ENCODE measurements around the gene TRAPPC5.
"Not testable (repeated sequence)": the region's sequence is repeated elsewhere in the genome, so short reads cannot be mapped to it uniquely, and the experiment has no call there.

The TRAPPC5 gene

DNA sequence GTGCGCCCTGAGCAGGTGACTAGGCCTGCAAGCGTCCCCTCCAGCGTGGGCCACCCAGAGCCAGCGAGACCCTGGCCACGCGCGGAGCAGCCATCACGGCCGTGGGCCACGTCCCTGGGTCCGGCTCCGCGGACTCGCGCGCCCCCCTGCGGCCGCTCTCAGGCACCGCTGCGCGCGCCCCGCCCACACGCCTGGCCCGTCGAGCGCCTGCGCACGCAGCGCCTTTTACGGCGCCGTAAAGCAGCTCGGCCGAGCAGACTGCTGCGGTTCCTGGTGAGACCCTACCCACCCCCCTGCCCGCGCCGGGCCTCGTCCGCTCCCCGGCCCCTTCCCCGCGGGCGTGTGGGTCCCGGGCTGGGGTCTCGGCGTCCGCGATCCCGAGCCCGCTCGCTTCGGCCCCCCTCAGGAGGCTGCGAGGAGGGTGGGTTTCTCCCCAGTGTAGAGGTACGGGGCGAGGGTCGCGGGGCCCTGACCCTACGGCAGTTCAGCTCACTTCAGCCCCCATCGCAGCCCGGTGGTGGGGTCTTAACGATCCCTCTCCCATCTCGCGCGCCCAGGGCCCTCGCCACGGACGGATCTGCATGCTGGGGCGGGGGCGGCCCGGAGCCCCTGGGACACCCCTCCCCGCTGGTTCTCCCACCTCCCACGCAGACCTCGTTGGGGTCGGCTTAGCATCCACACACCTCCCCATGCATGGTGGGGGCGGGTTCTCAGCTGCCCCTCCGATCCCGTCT lies at the start of gene TRAPPC5:
Gene TRAPPC5 (plus strand): TSS at position 228 of the 734 bp plus-strand sequence. CDS start 1,421 bp downstream, outside the sequence.
- DNase-seq (ENCODE audit: low read depth in 2 of 2), result peak; percentile 67 to 75

DNA sequence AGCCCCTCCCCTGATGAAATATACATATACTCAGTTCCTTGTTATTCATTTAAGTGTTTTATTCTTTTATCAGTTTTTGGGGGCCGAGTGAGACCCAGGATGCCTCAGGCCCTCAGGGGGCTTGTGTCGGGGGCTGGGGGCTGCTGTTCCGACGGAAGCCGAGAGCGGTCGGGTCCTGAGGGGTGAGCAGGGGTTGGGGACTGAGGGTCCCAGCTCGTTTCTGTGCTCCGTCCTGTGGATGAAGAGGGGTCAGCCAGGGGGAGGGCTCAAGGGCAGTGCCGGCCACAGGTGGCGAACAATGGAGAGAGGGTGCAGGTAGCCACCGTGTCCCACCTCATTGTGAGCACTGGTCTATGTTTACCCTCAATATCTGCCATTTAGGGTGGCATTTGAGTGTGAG lies 49.1 kb upstream of the TRAPPC5 start:
- DNase-seq (ENCODE audit: low read depth in 2 of 2), result no peak

DNA sequence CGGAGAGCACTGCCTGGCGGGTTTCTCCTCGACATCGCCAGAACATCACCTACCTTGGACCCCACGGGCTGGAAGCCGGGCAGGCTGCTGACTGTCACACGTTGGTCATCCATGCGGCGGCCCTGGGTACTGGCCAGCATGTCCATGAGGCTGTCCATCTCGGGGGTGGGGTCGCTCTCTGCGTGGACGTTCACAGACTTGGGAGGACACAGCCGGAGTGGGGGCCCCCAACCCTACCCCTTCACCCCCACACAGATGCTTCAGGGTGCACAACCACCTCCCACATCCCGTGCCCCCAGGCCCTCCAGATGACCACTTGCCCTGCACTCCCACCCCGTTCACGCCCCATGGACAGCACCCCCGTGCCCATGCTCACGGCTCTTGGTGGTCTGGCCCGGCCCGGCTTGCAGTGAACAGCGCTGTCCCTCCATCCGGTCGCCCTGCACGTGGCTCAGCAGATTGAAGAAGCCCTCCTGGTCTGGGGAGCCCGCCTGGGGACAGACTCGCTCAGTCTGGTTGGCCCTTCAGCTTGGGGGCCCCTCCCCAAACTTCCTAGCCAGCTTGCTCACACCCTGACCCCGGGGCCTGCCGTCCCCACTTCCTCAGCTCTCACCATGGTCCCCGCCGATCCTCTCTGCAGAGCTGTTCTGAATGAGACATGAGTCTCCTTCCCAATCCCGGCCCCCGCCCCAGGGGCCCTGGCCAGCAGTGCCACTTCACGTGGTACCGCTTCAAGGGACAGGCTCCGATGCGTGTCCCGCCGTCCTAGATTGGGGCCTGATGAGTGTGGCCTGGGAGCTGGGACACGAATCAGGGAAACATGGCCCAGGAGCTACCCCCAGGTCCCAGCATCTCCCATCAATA lies 48.1 kb upstream of the TRAPPC5 start:
- no peak for DNase-seq (ENCODE audit: low read depth in 2 of 2)

DNA sequence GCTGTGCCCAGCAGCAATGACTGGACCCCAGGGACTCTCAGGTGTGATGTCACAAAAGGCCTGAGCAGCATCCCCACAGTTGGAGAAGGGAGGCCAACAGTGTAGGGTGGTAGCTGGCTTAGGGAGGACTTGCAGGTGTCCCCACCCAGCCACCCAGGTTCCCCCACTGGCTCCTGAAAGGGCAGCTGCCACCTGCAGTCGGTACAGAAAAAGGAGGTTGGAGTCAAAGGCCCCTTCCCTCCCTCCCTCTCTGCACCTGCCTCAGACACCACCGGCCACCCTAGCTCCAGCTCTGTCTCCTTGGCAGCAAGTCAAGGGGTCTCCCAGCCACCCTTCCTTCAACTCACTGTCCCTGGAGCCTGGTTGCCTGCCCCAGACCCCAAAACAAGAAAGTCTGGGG lies 46.9 kb upstream of the TRAPPC5 start, which contains the start of gene PCP2:
Gene PCP2 (minus strand): TSS at position 22 of the 400 bp plus-strand sequence. CDS start 262 bp downstream, outside the sequence.
- no peak for DNase-seq (ENCODE audit: low read depth in 2 of 2)

DNA sequence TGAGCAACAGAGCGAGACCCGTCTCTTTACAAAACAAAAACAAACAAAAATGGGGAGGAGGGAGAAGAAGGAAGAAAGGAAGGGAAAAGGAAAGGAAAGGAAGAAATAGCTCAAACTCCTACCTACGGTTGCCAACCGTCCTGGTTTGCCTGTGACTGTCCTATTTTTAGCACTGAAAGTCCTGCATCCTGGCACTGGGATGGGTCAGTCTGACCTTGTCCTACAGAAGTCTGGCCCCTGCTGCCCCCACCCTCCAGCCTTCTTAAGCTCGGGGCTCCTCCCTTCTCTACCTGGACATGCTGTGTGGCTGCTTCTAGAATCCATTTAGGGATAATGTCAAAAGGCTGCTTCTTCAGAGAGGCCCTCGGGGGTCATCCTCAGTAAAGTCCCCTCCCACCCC lies 45.0 kb upstream of the TRAPPC5 start:
- no peak for DNase-seq (ENCODE audit: low read depth in 2 of 2)

DNA sequence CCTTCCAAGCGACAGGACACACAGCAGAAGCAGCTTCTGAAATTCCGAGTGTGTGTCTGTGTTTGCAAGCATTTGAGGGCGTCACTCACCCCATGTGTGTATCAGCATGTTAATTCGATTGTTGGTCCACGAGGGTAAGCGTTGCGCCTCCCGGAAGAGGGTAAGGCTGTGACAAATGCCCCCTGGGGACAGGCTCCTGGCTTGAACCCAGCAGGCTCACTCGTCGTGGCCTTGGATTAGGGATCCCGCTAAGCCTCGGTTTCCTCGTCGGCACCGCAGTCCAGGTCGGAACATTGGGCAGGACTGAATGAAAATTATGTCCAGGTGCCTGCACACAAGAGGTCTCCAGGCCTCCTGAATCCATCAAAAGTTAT lies 44.3 kb upstream of the TRAPPC5 start:
- DNase-seq (ENCODE audit: low read depth in 2 of 2), result no peak

DNA sequence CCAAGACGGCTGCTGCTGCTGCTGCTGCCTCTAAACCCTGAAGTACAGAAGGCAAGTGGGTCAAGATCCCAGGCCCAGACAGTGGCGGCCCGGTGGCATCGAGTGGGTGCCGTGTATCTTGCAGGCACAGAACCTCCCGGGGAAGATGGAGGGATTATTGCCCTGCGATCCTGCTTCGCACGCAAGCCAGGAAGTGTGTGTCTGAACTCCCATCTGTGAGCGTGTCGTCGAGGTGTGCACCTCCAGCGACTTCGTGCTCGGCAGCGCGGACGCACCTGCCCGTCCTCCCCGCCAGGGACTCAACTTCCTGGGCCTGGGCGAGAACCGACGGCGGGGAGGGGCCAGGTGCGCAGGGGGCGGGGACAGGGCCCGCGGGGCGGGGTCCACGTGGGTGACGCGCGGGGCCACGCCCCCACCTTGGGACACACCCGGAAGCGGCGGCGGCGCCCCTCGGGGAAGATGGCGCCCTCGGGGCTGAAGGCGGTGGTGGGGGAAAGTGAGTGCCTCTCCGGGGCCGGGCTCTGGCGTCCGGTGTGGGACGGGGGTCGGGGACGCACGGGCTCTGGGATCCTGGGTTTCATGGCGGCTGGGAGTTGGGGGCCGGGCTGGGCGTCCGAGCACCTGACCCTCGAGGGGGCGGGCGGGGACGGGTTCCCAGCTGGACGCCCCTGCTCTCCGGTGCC lies 43.8 kb upstream of the TRAPPC5 start, which contains the start of gene STXBP2:
Gene STXBP2 (plus strand): TSS at position 420 of the 683 bp plus-strand sequence. CDS start 40 bp downstream, at position 460.
- DNase-seq (ENCODE audit: low read depth in 2 of 2), result peak; percentile 83 to 84

DNA sequence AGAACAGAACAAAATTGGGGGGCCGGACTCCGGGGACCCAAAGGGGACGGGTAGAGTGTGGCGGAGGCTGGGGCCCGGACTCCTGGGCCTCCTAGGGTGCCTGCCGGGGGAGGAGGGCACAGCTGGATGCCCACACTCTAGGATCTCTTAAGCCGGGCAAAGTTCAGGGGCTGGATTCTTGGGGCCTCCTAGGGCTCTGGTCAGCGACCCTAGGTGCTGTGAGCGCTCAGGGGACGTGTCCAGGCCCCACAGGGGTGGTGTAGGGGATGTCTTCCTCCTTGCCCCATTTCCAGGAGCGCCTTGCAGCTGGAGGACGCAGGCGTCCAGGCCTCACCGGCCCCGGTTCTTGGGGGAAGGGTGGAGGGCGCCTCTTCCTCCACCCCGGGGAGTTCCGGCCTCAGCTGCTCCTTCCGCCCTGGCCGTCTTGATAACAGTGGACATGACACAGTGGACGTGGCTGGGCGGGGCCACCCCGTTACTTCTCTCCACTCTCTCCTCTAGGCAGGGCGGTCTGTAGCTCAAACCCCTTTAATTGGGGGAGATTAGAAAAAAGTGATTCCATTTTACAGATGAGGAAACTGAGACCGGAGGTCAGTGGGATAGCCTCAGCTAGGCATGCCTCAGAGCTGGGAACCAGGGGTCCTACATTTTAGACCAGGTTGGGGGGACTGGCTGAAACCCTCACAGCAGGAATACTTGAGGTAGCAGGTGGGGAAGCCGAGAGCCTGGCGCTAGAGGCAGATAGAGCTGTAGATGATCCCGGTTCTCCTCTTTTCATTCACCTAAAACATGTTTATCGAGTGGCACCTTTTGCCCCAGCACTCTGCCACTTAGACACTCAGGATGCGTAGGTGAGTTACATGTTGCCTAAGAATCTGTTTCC lies 43.0 kb upstream of the TRAPPC5 start:
- DNase-seq (ENCODE audit: low read depth in 2 of 2), result no peak

DNA sequence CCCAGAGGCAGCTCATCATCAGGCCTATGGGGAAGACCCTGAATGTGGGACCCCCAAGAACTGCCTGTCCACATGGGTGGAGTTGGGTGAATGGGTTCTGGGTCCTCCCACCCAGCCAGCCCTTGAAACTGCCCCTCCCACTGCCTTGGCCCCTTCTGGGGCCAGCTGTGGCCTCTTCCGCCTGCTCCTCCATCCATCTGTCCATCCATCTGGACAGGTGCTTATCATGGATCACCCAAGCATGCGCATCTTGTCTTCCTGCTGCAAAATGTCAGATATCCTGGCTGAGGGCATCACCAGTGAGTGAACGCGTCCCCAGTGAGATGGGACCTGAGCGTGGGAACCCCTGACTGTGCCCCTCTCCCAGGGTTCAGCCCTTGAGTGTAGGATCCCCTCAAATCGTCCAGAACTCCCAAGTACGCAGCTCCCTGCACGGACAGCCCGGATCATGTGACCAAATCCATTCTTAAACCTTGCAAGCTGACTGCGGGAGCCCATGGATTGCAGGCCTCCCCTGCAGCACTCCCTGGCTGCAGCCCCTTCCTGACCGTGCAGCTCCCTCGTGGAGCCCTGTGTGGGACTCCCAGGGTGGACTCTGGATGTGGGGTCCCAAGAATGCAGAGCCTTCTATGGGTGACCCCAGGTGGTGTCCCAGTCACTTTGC lies 41.7 kb upstream of the TRAPPC5 start:
- no peak for DNase-seq (ENCODE audit: low read depth in 2 of 2)

DNA sequence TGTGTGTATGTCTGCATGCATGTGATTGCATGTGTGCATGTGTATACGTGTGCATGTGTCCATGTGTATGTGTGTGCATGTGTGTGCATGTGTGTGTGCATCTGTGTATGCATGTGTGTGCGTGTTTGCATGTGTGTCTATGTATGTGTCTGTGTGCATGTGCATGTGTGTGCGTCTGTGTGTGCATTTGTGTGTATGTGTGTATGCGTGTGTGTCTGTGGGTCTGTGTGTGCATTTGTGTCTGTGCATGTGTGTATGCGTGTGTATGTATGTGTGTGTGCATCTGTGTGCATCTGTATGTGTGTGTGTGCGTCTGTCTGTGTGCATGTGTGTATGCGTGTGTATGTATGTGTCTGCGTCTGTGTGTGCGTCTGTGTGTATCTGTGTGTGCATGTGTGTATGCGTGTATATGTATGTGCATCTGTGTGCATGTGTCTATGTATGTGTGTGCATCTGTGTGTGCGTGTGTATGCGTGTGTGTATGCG lies 40.7 kb upstream of the TRAPPC5 start:
- no peak for DNase-seq (ENCODE audit: low read depth in 2 of 2)

DNA sequence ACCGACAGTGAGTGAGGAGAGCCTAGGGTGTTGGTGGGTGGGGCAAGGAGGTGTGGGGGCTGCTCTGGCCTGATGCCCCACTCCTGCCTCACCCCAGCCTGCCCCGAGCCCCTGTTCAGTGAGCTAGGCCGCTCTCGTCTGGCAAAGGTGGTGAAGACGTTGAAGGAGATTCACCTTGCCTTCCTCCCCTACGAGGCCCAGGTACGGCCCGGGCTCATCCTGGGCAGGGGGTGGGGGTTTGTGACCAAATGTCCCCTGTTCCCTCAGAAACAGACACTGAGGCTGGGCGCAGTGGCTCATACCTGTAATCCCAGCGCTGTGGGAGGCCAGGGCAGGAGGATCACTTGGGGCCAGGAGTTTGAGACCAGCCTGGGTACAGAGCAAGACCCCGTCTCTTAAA lies 39.8 kb upstream of the TRAPPC5 start:
- DNase-seq (ENCODE audit: low read depth in 2 of 2), result no peak

DNA sequence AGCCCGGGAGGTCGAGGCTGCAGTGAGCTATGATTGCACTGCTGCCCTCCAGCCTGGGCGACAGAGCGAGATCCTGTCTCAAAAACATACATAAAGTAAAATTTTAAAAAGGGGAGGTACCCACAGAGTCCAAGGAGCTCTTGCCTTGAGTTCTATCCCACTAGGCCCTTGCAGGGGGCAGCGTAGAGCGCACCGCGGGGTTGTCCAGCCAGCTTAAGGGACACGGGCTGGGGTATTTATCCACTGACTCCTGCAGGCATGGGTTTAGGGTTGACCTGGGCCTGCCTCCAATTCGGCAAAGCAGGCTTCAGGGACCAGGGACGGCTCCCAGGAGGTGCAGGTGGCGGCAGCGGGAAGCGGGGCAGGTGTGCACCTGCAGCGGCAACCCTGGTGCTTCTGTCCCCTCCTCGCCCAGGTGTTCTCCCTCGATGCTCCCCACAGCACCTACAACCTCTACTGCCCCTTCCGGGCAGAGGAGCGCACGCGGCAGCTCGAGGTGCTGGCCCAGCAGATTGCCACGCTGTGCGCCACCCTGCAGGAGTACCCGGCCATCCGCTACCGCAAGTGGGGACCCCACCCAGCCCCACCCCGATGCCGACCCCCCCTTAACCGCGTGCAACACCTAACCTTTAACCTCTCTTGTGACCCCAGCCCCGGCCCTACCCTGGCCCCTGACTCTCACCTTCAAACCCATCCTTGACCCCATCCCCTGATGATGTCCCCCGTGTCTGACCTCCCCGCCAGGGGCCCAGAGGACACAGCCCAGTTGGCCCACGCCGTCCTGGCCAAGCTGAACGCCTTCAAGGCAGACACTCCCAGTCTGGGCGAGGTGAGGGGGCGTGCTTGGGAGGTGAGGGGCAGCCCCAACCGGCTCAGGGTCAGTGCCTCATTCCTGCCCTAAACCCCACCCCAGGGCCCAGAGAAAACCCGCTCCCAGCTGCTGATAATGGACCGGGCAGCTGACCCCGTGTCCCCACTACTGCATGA lies 39.0 kb upstream of the TRAPPC5 start:
- no peak for DNase-seq (ENCODE audit: low read depth in 2 of 2)

DNA sequence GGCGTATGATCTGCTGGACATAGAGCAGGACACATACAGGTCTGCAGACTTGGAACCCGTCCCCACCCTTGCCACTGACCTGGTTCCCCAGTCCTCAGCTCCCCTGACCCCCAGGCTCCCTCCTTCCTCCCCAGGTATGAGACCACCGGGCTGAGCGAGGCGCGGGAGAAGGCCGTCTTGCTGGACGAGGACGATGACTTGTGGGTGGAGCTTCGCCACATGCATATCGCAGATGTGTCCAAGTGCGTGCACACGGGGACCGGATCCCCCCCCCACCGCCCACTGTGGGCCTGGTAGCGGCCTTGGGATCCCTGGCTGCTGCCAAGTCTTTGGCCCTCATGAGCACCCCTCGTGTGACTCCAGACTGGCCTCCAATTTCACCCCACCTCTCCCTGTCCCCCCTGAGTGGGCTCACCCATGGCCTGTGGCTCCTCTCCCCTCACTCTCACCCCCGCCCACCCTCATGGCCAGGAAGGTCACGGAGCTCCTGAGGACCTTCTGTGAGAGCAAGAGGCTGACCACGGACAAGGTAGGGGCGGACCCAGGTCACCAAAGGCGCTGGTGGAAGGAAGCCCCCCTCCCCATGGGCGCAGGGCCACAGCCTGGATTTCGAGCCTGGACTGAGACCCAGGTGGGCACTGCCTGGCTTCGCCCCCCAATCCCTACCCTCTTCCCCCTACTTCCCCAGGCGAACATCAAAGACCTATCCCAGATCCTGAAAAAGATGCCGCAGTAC lies 38.2 kb upstream of the TRAPPC5 start:
- no peak for DNase-seq (ENCODE audit: low read depth in 2 of 2)

DNA sequence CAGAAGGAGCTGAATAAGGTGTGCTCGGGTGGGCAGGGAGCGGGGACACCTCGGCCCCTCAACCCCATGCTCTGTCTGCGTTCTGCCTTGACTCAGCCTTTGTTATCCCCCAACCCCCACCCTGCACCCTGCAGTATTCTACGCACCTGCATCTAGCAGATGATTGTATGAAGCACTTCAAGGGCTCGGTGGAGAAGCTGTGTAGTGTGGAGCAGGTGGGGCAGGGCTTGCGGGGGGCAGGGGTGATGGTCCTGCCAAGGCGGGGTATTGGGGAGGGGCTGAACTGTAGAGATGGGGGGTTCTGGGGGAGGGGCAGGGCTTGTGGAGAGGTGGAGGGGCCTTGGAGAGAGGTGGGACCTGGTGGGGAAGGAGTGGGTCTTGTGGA lies 37.6 kb upstream of the TRAPPC5 start:
- no peak for DNase-seq (ENCODE audit: low read depth in 2 of 2)

DNA sequence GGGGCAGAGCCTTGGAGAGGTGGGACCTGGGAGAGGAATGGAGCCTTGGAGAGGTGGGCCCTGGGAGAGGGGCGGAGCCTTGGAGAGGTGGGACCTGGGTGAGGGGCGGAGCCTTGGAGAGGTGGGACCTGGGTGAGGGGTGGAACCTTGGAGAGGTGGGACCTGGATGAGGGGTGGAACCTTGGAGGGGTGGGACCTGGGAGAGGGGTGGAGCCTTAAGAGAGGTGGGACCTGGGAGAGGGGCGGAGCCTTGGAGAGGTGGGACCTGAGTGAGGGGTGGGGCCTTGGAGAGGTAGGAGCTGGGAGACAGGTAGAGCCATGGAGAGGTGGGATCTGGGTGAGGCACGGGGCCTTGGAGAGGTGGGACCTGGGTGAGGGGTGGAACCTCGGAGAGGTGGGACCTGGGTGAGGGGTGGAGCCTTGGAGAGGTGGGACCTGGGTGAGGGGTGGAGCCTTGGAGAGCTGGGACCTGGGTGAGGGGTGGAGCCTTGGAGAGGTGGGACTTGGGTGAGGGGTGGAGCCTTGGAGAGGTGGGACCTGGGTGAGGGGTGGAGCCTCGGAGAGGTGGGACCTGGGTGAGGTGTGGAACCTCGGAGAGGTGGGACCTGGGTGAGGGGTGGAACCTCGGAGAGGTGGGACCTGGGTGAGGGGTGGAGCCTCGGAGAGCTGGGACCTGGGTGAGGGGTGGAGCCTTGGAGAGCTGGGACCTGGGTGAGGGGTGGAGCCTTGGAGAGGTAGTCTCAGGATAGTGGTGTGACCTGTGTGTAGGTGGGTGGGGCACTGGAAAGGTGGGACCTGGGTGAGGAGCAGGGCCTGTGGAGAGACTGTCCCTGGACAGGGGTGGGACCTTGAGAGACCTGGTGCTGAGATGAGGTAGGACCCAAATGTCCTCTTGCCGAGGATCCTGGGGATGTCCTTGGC lies 36.7 kb upstream of the TRAPPC5 start:
- not testable (repeated sequence) for DNase-seq (ENCODE audit: low read depth in 2 of 2)

DNA sequence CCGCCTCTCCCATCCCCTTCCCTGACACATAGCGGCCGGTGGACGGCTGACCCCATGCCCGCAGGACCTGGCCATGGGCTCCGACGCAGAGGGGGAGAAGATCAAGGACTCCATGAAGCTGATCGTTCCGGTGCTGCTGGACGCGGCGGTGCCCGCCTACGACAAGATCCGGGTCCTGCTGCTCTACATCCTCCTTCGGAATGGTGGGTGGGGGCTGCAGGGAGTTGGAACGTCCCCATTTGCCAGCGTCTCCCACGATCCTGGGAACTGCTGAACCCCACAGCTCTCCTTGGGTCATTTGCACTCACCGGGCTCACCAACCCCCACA lies 36.1 kb upstream of the TRAPPC5 start:
- DNase-seq (ENCODE audit: low read depth in 2 of 2), result no peak

DNA sequence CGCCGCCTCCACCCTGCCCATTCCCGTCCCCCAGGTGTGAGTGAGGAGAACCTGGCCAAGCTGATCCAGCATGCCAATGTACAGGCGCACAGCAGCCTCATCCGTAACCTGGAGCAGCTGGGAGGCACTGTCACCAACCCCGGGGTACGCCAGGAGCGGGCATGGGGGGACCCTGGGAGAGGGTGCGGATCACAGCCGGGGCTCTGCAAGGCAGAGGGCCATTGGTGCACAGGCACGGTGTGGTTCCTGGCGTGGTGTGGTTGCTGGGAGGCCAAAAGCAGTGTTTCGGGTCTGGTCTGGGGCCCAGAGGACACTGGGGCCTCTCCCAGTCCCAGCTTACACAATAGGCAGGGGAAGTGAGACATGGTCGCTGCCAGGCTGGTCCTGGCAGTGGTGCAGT lies 35.5 kb upstream of the TRAPPC5 start:
- DNase-seq (ENCODE audit: low read depth in 2 of 2), result no peak

Data from stimulated activated CD4-positive, alpha-beta T cell treated with anti-CD3 and anti-CD28 coated beads, Interleukin-12 subunit alpha, Interleukin-12 subunit beta, amount 100 ng/mL, for 24 hours (primary cell).